Measurements from ENCODE around the gene SRSF6.
"Not testable (repeated sequence)": the region's sequence is repeated elsewhere in the genome, so short reads cannot be mapped to it uniquely, and the experiment has no call there.

Gene SRSF6

GRCh38 chr20:43448748-43449535 is 8.8 kb upstream of the SRSF6 start:
- peak; percentile 66 for DNase-seq (ENCODE audit: extremely low spot score)
- CTCF ChIA-PET = interaction anchor here (0.6 to 3.9 kb wide), 28 partner anchors 8 to 748 kb away, joined by 3 to 23 read pairs (median 6); partner anchors contain the start of gene SRSF6
- TF ChIP-seq, protein P1, sequence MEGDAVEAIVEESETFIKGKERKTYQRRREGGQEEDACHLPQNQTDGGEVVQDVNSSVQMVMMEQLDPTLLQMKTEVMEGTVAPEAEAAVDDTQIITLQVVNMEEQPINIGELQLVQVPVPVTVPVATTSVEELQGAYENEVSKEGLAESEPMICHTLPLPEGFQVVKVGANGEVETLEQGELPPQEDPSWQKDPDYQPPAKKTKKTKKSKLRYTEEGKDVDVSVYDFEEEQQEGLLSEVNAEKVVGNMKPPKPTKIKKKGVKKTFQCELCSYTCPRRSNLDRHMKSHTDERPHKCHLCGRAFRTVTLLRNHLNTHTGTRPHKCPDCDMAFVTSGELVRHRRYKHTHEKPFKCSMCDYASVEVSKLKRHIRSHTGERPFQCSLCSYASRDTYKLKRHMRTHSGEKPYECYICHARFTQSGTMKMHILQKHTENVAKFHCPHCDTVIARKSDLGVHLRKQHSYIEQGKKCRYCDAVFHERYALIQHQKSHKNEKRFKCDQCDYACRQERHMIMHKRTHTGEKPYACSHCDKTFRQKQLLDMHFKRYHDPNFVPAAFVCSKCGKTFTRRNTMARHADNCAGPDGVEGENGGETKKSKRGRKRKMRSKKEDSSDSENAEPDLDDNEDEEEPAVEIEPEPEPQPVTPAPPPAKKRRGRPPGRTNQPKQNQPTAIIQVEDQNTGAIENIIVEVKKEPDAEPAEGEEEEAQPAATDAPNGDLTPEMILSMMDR (IDR thresholded peaks at IDR 0.05; ENCODE audit: control extremely low read depth, extremely low read depth, low read depth, missing control alignments) = peak; percentile 75
- POLR2A ChIA-PET = interaction anchor here (1.0 kb wide), 2 partner anchors 9 to 16 kb away, joined by 3 to 9 read pairs; partner anchors contain the start of gene SRSF6

- TF ChIP-seq, protein P1 (IDR thresholded peaks at IDR 0.05; ENCODE audit: control extremely low read depth, extremely low read depth, low read depth, missing control alignments) = no peak
- CTCF ChIA-PET = interaction anchor here (0.9 to 3.9 kb wide), 3 partner anchors 10 to 640 kb away, joined by 5 to 18 read pairs (median 17); no protein-coding TSS in a partner anchor
- DNase-seq (ENCODE audit: extremely low spot score) = no peak
- POLR2A ChIA-PET = no interaction called here
These were observed 6.6 kb upstream of the SRSF6 start for GRCh38 chr20:43450841-43451799.

DNA sequence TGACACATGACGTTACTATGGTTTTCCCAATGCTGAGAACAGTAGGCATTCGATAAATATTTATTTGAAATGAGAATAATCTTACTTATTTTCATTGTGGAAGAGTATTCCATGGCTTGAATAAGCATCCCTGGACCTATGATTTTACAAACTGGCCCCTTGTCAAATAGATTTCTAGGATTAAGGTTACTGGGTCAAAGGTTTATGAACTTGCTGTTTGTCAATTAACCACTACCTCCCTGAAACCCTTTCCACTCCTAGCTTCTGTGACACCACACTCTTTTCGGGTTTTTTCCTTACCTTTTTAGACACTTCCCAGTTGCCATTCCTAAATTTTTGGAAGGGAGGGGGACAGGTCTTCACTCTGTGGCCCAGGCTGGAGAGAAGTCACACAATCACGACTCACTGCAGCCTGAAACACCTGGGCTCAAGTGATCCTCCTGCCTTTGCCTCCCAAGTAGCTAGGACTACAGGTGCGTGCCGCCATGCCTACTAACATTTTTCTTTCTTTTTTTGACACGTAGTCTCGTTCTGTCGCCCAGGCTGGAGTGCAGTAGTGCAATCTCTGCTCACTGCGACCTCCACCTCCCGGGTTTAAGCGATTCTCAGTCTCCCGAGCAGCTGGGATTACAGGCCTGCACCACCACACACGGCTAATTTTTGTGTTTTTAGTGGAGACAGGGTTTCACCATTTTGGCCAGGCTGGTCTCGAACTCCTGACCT is 5.1 kb upstream of the SRSF6 start:
- ChIA-PET CTCF (no interaction called here), POLR2A (no interaction called here)
- TF ChIP-seq, protein P1 (IDR thresholded peaks at IDR 0.05; ENCODE audit: control extremely low read depth, extremely low read depth, low read depth, missing control alignments) = no peak
- DNase-seq (ENCODE audit: extremely low spot score) = no peak

DNA sequence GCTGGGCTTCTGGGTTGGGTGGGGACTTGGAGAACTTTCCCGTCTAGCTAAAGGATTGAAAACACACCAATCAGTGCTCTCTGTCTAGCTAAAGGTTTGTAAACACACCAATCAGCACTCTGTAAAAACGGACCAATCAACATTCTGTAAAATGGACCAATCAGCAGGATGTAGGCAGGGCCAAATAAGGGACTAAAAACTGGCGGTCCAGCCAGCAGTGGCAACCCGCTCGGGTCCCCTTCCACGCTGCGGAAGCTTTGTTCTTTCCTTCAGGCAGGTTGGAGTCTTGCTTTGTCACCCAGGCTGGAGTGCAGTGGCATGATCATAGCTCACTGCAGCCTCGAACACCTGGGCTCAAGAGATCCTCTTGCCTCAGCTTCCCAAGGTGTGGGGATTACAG is 1.4 kb upstream of the SRSF6 start:
- CTCF ChIA-PET = interaction anchor here (1.2 to 2.2 kb wide), 7 partner anchors 58 to 624 kb away, joined by 3 to 8 read pairs (median 4); no protein-coding TSS in a partner anchor
- not testable (repeated sequence) for DNase-seq (ENCODE audit: extremely low spot score)
- POLR2A ChIA-PET = interaction anchor here (0.9 to 1.1 kb wide), 2 partner anchors 9 to 10 kb away, joined by 3 to 5 read pairs; no protein-coding TSS in a partner anchor

DNA sequence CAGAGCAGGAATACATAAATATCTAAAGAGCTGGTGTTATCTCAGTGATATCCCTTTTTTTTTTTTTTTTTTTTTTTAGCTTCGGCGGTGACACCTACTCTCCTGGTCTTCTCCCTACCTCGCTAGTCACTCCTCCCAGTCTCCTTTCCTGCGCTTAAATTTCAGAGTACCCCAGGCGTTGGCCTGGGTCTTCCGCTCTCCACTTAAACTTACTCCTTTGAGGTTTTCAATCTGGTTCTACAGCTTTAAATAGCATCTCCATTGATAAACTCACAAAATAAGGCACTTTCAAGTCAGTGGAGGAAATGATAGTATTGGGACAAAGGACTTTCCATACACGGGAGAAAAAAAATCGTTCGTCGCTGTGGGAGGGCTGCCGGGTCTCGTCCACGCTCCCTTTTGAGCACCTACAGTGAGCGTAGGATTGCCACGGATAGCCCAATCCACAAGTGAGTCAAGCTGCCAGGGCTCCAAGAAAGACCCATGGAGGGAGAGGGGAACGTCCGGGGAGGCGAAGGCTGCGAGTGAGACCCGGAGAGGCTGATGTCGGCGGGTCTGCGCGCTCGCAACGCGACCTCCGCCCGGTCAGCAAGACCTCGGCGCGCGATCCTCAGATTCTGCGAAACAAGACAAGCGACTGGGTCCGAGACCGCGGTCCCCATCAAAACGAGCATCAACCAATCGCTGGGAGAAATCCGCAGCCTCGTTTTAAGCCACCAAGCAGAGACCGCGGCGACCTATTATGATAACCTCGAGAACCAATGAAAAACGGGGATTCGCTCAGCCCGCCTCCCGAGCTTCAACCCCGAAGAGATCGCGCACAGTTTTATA is 672 bp upstream of the SRSF6 start:
- DNase-seq (ENCODE audit: extremely low spot score) = peak; percentile 93
- POLR2A ChIA-PET = interaction anchor here (0.6 to 2.1 kb wide), 19 partner anchors 8 to 1186 kb away, joined by 3 to 14 read pairs (median 4); partner anchors contain the start of gene IFT52
- TF ChIP-seq, protein P1 (IDR thresholded peaks at IDR 0.05; ENCODE audit: control extremely low read depth, extremely low read depth, low read depth, missing control alignments) = no peak
- CTCF ChIA-PET = interaction anchor here (0.7 to 2.2 kb wide), 9 partner anchors 8 to 623 kb away, joined by 3 to 13 read pairs (median 4); no protein-coding TSS in a partner anchor

- POLR2A ChIA-PET = interaction anchor here (0.6 to 2.1 kb wide), 14 partner anchors 8 to 1442 kb away, joined by 3 to 14 read pairs (median 4); no protein-coding TSS in a partner anchor
These were observed 777 bp downstream of the SRSF6 start for GRCh38 chr20:43458422-43458924.

More at GRCh38 chr20:43458422-43458924, 777 bp downstream of the SRSF6 start:
- CTCF ChIA-PET = interaction anchor here (2.2 kb wide), 1 partner anchor 9 kb away, joined by 13 read pairs; no protein-coding TSS in a partner anchor
- TF ChIP-seq, protein P1 (IDR thresholded peaks at IDR 0.05; ENCODE audit: control extremely low read depth, extremely low read depth, low read depth, missing control alignments) = no peak
- peak; percentile 39 for DNase-seq (ENCODE audit: extremely low spot score)
